HUES48 (cell line): ENCODE data around the gene TSPAN9.

ENCODE experiments used
- H3K27ac ChIP-seq: one replicate; pipeline ENCODE4 v1.7.0; 2013; ENCODE audit warnings: low read depth, low read length, inconsistent platforms
- H3K27me3 ChIP-seq: 2 replicates; pipeline ENCODE4 v1.6.1; 2013; ENCODE audit warnings: mild to moderate bottlenecking, low read length; ENCODE audit not compliant: control insufficient read depth, insufficient read depth
- H3K36me3 ChIP-seq: 2 replicates; pipeline ENCODE4 v1.6.1; 2013; ENCODE audit warnings: low read length; ENCODE audit not compliant: control insufficient read depth, insufficient read depth
- H3K4me1 ChIP-seq: 2 replicates; pipeline ENCODE4 v1.6.1; 2013; ENCODE audit warnings: mild to moderate bottlenecking, low read length; ENCODE audit not compliant: control insufficient read depth, insufficient read depth
- H3K4me3 ChIP-seq: 2 replicates; pipeline ENCODE4 v1.5.1; 2013; ENCODE audit warnings: mild to moderate bottlenecking, low read depth, low read length
- H3K9ac ChIP-seq: 2 replicates; pipeline ENCODE4 v1.6.1; 2013; ENCODE audit warnings: mild to moderate bottlenecking, low read depth, low read length, moderate library complexity
- H3K9me3 ChIP-seq: 2 replicates; pipeline ENCODE4 v1.6.1; 2013; ENCODE audit warnings: low read length; ENCODE audit not compliant: control insufficient read depth, insufficient read depth

The TSPAN9 gene

DNA sequence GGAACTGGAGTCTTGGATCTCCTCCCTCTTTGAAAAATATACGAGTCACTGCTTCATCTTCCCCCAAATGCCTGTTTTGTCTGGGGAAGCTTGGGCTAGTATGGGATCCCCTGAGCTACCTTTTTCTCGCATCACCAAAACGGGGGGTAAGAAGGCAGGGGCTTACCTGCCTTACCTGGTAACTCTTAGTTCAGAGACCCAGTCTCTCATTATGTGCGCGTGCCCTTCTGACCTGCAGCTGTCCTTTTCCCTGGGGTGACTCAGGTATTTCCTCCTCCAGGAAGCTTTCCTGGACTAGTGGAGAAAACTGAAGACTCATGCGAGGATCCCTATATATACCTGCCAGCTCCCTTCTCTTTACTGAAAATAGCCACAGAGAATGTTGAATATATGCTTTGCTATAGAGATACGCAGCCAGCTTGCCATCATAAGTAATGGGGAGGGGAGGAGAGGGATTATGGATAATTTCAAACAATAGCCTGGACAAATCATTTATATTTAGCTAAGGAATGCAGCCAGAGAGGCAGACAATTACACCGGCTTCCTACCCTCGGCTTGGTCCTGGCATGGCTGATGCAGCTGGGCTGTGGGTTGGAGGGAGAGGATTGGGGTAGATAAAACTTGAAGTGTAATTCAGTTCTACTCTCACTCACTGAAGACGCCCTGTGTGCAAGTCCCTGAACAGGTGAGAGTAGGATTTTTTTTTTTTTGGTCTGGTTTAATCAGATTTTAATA is 1.1 kb downstream of the TSPAN9 start:
- Histone ChIP-seq H3K9ac (no peak overlapping the region), H3K4me1 (peaks cover 12% of the 10 kb centered on the region), H3K36me3 (no peaks in the 10 kb centered on the region), H3K9me3 (no peaks in the 10 kb centered on the region), H3K27me3 (peaks cover 20% of the 10 kb centered on the region), H3K4me3 (peak overlapping the region; percentile 64), H3K27ac (peak overlapping the region; percentile 31)

DNA sequence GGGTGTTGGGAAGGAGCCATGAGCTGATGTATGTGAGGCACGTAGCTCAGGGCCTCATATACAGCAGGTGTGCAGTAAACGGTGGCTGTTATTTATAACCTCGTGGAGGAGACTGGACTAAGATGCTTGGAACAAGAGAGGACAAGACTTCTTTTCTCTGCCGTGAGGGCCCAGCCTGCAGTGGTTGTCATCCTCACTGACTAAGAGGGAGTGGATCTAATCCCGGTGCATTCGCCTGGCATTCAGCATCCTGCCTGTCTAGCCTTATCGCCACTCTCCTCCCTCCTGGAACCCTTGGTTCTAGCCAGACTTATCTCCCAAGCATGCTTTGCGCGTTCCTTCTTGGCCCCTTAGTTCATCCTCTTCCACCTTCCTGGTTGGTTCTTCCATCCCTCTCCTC is 3.9 kb downstream of the TSPAN9 start:
- H3K4me1 ChIP-seq, result peaks cover 39% of the 10 kb centered on the region
- no peaks in the 10 kb centered on the region for H3K9me3 ChIP-seq

DNA sequence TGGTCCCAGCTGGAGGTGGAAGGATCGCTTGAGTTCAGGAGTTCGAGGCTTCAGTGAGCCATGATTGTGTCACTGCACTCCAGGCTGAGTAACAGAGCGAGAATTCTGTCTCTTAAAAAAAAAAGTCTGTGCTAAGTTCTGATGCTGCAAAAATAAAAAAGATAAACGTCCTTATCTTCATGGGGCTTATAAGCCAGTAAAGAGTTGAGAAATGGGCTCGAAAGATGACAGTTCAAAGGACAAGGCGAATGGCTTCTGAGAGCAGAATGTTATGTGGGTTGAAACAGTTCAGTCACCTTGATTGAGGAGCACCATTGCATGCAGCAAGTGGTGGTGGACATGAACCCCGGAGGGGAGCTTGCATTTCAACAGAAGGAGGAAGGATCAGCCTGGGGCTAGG is 4.7 kb downstream of the TSPAN9 start:
- no peak overlapping the region for H3K27ac ChIP-seq
- H3K4me3 ChIP-seq, result no peak overlapping the region
- H3K36me3 ChIP-seq, result no peaks in the 10 kb centered on the region
- peaks cover 9% of the 10 kb centered on the region; the same call in 1 of the 2 replicates for H3K27me3 ChIP-seq
- H3K4me1 ChIP-seq, result peaks cover 39% of the 10 kb centered on the region
- H3K9ac ChIP-seq, result no peak overlapping the region
- H3K9me3 ChIP-seq, result no peaks in the 10 kb centered on the region

More for the DNA sequence above, 3.9 kb downstream of the TSPAN9 start:
- H3K4me3 ChIP-seq, result no peak overlapping the region
- H3K27ac ChIP-seq, result no peak overlapping the region
- no peaks in the 10 kb centered on the region for H3K36me3 ChIP-seq
- peaks cover 14% of the 10 kb centered on the region for H3K27me3 ChIP-seq
- H3K9ac ChIP-seq, result no peak overlapping the region

- peaks cover 32% of the 10 kb centered on the region for H3K4me1 ChIP-seq
- H3K9ac ChIP-seq, result no peak overlapping the region
- H3K27me3 ChIP-seq, result 0 out of 2 replicates have a peak, but pooled peaks cover under 1% of the 10 kb centered on the region
- H3K36me3 ChIP-seq, result no peaks in the 10 kb centered on the region
- H3K4me3 ChIP-seq, result no peak overlapping the region
- peak overlapping the region; percentile 87 for H3K27ac ChIP-seq
- no peaks in the 10 kb centered on the region for H3K9me3 ChIP-seq
Measured at GRCh38 chr12:3083241-3083920, 6.2 kb downstream of the TSPAN9 start.

DNA sequence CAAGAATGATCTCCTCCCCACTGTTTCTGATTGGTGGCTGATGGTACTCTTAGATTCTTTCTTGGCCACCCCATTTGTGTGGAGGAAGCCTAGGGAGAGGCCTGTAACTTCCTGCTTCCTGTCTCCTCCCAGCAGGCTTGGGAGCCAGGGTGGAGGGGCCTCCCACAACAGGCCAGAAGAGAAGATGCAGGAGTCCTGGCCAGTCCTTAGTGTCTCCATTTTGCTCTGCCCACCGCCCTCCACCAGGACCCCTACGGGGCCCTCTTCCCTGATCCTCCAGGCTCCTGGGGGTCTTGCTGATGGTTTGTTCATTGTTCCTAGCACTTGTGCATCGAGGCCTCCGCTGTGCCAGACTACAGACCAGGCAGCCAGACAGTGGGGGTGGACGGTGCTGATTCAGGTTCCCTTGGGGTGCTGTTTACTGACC is 6.8 kb downstream of the TSPAN9 start:
- Histone ChIP-seq H3K4me1 (peaks cover 31% of the 10 kb centered on the region), H3K4me3 (0 out of 2 replicates have a peak overlapping the region, but pooled peaks have one; percentile 34), H3K9me3 (no peaks in the 10 kb centered on the region), H3K9ac (no peak overlapping the region), H3K36me3 (no peaks in the 10 kb centered on the region), H3K27ac (peak overlapping the region; percentile 87), H3K27me3 (no peaks in the 10 kb centered on the region)

DNA sequence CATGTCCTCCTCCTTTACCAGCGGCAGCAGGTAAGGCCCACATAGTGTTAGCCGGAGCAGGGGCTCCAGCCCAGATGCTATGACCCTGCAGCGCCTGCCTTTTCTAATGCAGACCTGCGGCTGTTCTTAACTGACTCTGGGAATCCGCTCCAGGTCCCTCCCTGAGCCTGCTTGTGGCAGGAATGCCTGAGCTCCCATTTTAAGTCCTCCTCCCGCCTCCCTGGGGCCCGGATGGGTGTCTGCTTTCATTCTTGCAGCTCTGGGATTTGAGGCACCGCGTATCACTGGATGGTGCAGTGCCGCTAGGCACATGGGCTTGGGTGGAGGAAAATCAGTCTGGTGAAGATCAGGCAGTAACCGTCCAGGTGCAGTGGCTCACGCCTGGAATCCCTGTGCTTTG is 7.6 kb downstream of the TSPAN9 start:
- no peak overlapping the region for H3K9ac ChIP-seq
- no peak overlapping the region for H3K4me3 ChIP-seq
- H3K4me1 ChIP-seq, result peaks cover 31% of the 10 kb centered on the region

GRCh38 chr12:3085341-3086139 is 8.4 kb downstream of the TSPAN9 start:
- Histone ChIP-seq H3K9ac (no peak overlapping the region), H3K4me1 (peaks cover 31% of the 10 kb centered on the region)

More for the DNA sequence above, 7.6 kb downstream of the TSPAN9 start:
- Histone ChIP-seq H3K9me3 (no peaks in the 10 kb centered on the region), H3K27me3 (no peaks in the 10 kb centered on the region), H3K27ac (peak overlapping the region; percentile 87), H3K36me3 (no peaks in the 10 kb centered on the region)

DNA sequence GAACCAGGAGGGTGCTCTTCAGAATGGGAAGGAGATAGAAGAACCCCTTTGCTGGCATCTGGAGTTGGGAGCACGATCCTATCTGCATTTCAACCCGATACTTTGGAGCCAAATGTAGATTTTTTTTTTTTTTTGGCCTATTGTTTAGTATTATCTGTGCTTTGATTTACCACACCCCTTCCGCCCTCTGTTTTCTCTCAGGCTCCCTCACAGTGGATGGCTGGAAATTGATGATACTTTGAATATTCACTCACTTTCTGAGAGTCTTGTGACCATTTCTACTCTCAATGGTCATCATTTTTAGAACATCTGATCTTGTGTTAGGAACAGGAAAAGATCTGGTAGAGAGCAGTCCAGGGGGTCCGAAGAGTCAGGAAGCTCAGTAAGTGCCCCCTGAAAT is 9.0 kb downstream of the TSPAN9 start:
- H3K9me3 ChIP-seq, result no peaks in the 10 kb centered on the region
- H3K27me3 ChIP-seq, result no peaks in the 10 kb centered on the region
- H3K9ac ChIP-seq, result no peak overlapping the region
- no peak overlapping the region for H3K27ac ChIP-seq
- H3K4me1 ChIP-seq, result peaks cover 33% of the 10 kb centered on the region
- no peaks in the 10 kb centered on the region for H3K36me3 ChIP-seq
- no peak overlapping the region for H3K4me3 ChIP-seq

More at GRCh38 chr12:3085341-3086139, 8.4 kb downstream of the TSPAN9 start:
- H3K27ac ChIP-seq, result peak overlapping the region; percentile 87
- H3K4me3 ChIP-seq, result no peak overlapping the region
- no peaks in the 10 kb centered on the region for H3K27me3 ChIP-seq
- no peaks in the 10 kb centered on the region for H3K9me3 ChIP-seq
- no peaks in the 10 kb centered on the region for H3K36me3 ChIP-seq

GRCh38 chr12:3086729-3087323 is 9.6 kb downstream of the TSPAN9 start:
- Histone ChIP-seq H3K4me3 (no peak overlapping the region), H3K27ac (no peak overlapping the region), H3K9me3 (no peaks in the 10 kb centered on the region), H3K27me3 (no peaks in the 10 kb centered on the region), H3K36me3 (no peaks in the 10 kb centered on the region), H3K4me1 (peaks cover 39% of the 10 kb centered on the region), H3K9ac (no peak overlapping the region)

GRCh38 chr12:3087758-3088650 is 10.8 kb downstream of the TSPAN9 start:
- peaks cover 37% of the 10 kb centered on the region for H3K4me1 ChIP-seq

More at GRCh38 chr12:3087758-3088650, 10.8 kb downstream of the TSPAN9 start:
- H3K9ac ChIP-seq, result no peak overlapping the region
- H3K36me3 ChIP-seq, result no peaks in the 10 kb centered on the region
- no peak overlapping the region for H3K4me3 ChIP-seq
- H3K27me3 ChIP-seq, result no peaks in the 10 kb centered on the region
- H3K27ac ChIP-seq, result no peak overlapping the region
- no peaks in the 10 kb centered on the region for H3K9me3 ChIP-seq
